Measurements from ENCODE around the gene ZNF80. TPM values are rescaled to one million over a fixed set of nuclear protein-coding genes. Genes with fewer than 3 reads are reported as not detected.

ZNF80 gene
- total RNA-seq, 4 donors from 2014 or later, result not detected

- intact Hi-C loops (cut with DNase I; ENCODE audit: low total_unique reads), result no loop called here
Observed at GRCh38 chr3:114226313-114226712, 11.1 kb downstream of the ZNF80 start.

GRCh38 chr3:114223143-114223542, 14.2 kb downstream of the ZNF80 start:
- no peak for DNase-seq (ENCODE audit: low spot score in 2 of 2)
- TF ChIP-seq CTCF (IDR thresholded peaks at IDR 0.05) (no peak), POLR2A (IDR thresholded peaks at IDR 0.05) (no peak)
- intact Hi-C loops (cut with DNase I; ENCODE audit: low total_unique reads), result no loop called here

More at GRCh38 chr3:114226313-114226712, 11.1 kb downstream of the ZNF80 start:
- 93% methylated on average over 2 of the region's 2 CpGs for WGBS, 2 donors
- DNase-seq (ENCODE audit: low spot score in 2 of 2), result no peak
- TF ChIP-seq CTCF (IDR thresholded peaks at IDR 0.05), result no peak
- no peak overlapping the region for H3K4me3 ChIP-seq (ENCODE audit: low read depth, poor library complexity, severe bottlenecking)

GRCh38 chr3:114221881-114222264, 15.5 kb downstream of the ZNF80 start:
- DNase-seq (ENCODE audit: low spot score in 2 of 2), result no peak
- no peak overlapping the region for H3K4me3 ChIP-seq (ENCODE audit: low read depth, poor library complexity, severe bottlenecking)
- TF ChIP-seq CTCF (IDR thresholded peaks at IDR 0.05), result no peak
- TF ChIP-seq POLR2A (IDR thresholded peaks at IDR 0.05), result no peak
- 83 to 100% methylated on average over 1 of the region's 1 CpG for WGBS, 2 donors
- intact Hi-C loops (cut with DNase I; ENCODE audit: low total_unique reads), result no loop called here

More at GRCh38 chr3:114223143-114223542, 14.2 kb downstream of the ZNF80 start:
- H3K4me3 ChIP-seq (ENCODE audit: low read depth, poor library complexity, severe bottlenecking), result no peak overlapping the region
- 52 to 65% methylated on average over 3 of the region's 3 CpGs for WGBS, 2 donors

- TF ChIP-seq CTCF (IDR thresholded peaks at IDR 0.05) (no peak), POLR2A (IDR thresholded peaks at IDR 0.05) (no peak)
- H3K4me3 ChIP-seq (ENCODE audit: low read depth, poor library complexity, severe bottlenecking), result no peak overlapping the region
- 76 to 91% methylated on average over 9 of the region's 9 CpGs for WGBS, 2 donors
Observed at GRCh38 chr3:114221165-114221880, 16.1 kb downstream of the ZNF80 start.

GRCh38 chr3:114219741-114220140, 17.6 kb downstream of the ZNF80 start:
- intact Hi-C loops (cut with DNase I; ENCODE audit: low total_unique reads), result no loop called here
- 57 to 67% methylated on average over 2 of the region's 2 CpGs for WGBS, 2 donors

More at GRCh38 chr3:114221165-114221880, 16.1 kb downstream of the ZNF80 start:
- no peak for DNase-seq (ENCODE audit: low spot score in 2 of 2)
- intact Hi-C loops (cut with DNase I; ENCODE audit: low total_unique reads), result no loop called here

More at GRCh38 chr3:114219741-114220140, 17.6 kb downstream of the ZNF80 start:
- TF ChIP-seq POLR2A (IDR thresholded peaks at IDR 0.05) (no peak), CTCF (IDR thresholded peaks at IDR 0.05) (no peak)
- H3K4me3 ChIP-seq (ENCODE audit: low read depth, poor library complexity, severe bottlenecking), result no peak overlapping the region
- no peak for DNase-seq (ENCODE audit: low spot score in 2 of 2)

All from lower leg skin (tissue), 4 donors.